Skin of body (tissue), 3 donors: ENCODE measurements around the gene ERVK3-1. TPM values are rescaled to one million over a fixed set of nuclear protein-coding genes. Genes with fewer than 3 reads are reported as not detected.

Source experiments
- DNase-seq: peaks from one replicate; lab custom pipeline; 2025; lab: John Stamatoyannopoulos, UW
- small RNA-seq: library from RNA; depleted of rRNA; stranded (forward); fragments of <200 nt; gene quantifications from one replicate; pipeline ENCODE3, GENCODE V24; 2014; ENCODE audit warnings: low replicate concordance
- total RNA-seq: library from RNA; depleted of rRNA; stranded (reverse); fragments of >200 nt; gene quantifications from one replicate; pipeline ENCODE4 v1.2.3, GENCODE V29; 2014

The ERVK3-1 gene
- total RNA-seq, 1 donor from 2014 or later, result 38.9 TPM

DNA sequence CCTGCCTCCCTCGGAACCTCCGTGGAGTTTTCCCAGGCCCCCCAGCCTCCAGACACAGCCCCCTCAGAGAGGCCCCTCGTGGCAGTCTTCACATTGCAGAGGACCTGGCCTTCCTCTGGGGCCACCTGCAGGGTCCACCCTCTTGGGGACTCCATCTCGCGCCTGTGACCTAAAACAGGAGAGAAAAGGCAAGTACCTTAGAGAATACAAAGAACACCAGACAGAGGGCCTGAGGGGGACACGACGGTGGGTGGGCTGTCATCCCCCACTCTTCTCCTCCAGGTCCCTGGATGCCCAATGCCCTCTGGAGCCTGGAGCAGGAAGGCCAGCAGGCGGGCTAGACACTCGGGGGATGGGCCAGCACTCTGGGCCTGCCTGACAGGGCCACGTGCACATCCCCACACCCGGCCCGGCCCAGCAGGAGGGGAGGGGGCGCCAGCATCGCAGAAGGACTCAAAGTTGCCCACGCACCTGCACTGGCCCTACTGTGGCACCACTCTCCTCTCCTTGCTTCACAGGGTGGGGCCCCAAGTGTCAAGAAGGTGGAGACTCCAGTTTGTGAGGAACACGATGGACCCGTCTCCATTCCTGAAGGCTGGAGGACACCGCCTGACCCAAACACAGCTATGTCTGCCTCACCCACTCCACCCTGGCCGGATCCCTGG lies 52.4 kb downstream of the ERVK3-1 start:
- no peak for DNase-seq

DNA sequence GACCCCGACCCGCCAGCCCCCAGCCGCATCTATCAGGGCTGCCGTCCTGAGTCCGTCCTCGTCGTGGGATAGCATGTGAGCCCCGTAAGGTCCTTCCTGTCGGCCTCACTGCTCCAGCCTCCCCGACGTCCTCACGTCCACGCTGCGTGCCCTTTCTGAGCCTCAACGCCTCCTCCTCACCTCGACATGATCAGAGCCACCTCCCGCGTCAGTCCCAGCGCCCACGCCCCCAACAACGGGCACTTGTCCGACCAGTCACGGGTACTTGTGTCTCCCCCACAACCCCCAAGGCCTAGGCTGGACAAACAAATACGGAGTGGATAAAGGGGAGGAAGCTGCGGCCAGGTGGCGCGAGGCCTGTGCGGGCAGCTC lies 56.7 kb downstream of the ERVK3-1 start:
- no peak for DNase-seq

DNA sequence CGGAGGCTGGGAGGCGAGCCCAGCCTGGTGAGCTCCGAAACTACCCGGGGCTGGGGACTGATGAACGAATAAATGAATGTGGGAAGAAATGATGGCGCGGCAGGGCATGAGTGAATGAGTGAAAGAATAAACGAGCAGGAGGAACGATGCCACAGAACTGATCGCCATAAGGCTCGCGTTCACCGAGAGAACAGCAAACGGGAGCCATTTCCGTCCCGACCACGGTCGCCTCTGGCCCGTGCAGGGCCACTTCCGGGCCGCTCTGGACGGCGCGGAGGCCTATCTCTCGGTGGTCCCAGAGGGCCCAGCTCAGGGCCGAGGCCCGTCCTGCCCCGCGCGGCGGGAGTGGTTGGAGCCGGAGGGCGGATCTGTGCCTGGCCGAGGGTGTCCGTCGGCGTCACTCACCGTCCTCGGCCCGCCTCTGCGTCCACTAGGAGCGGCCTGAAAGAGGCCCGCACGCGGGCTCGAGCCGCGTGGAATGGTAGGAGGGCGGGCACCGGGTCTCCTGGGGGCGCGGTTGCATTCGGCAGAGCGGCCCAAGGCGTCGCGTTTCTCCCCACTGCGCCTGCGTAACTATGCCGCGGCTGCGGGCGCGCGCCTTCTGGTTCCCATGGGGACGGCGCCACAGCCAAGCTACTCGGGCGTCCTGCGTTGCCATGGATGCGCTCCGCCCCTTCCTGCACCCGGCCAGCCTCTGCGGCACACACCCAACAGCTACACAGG lies 57.3 kb downstream of the ERVK3-1 start, which contains the start of gene ZNF497:
ZNF497 (minus strand) TSS at position 480 of the 723 bp plus-strand sequence. CDS start 5,116 bp downstream, outside the sequence.
- peak; percentile 95 for DNase-seq

DNA sequence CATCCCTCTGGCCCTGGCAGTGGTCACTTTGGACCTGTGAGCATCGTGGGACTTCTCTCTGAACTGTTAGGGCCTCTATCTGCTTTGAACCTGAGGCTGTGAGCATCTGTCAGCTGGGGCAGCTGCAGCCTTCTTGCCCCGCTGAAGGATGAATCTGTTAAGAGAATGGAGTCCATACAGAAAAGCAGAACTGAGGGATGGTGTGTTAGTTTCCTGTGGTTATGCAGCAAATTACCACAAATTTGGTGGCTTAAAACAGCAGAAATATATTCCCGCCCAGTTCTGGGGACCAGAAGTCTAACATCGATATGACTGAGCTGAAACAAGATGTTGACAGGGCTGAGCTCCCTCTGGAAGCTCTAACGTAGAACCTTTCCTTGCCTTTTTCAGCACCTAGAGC lies 59.0 kb downstream of the ERVK3-1 start:
- no peak for DNase-seq

Small RNA genes lying within 50 kb of the gene (small RNA-seq; reads per million reads assigned to genes)
- gene MIR6806 (0.17 reads per million), gene RNA5SP473 (not detected)

Other genes starting within 250 kb of the ERVK3-1 start
- gene ZNF135, start 246.1 kb upstream of the ERVK3-1 start, total RNA-seq, result 9.5 TPM
- 50.3 TPM for gene ZSCAN18, start 207.1 kb upstream of the ERVK3-1 start, total RNA-seq
- gene ZNF329, start 154.6 kb upstream of the ERVK3-1 start, total RNA-seq, result 11.8 TPM
- 14.0 TPM for gene ZNF274, start 122.3 kb upstream of the ERVK3-1 start, total RNA-seq
- gene ZNF544, start 76.5 kb upstream of the ERVK3-1 start, total RNA-seq, result 31.3 TPM
- 6.7 TPM for gene ZNF8, start 26.4 kb upstream of the ERVK3-1 start, total RNA-seq
- gene ZSCAN22, start 21.6 kb downstream of the ERVK3-1 start, total RNA-seq, result 2.8 TPM
- 5.1 TPM for gene A1BG, start 48.1 kb downstream of the ERVK3-1 start, total RNA-seq
- 1.6 TPM for gene ZNF497, start 57.4 kb downstream of the ERVK3-1 start, total RNA-seq
- 0.69 TPM for gene ZNF837, start 75.7 kb downstream of the ERVK3-1 start, total RNA-seq
- gene RPS5, start 81.9 kb downstream of the ERVK3-1 start, total RNA-seq, result 1,739 TPM
- gene RNF225, start 90.3 kb downstream of the ERVK3-1 start, total RNA-seq, result 0.99 TPM
- 8.4 TPM for gene ZNF584, start 103.3 kb downstream of the ERVK3-1 start, total RNA-seq
- 3.6 TPM for gene ZNF132, start 134.8 kb downstream of the ERVK3-1 start, total RNA-seq
- 5.6 TPM for gene ZNF324B, start 146.2 kb downstream of the ERVK3-1 start, total RNA-seq
- 9.5 TPM for gene ZNF324, start 161.7 kb downstream of the ERVK3-1 start, total RNA-seq
- gene ZNF446, start 171.0 kb downstream of the ERVK3-1 start, total RNA-seq, result 4.6 TPM
- gene SLC27A5, start 206.6 kb downstream of the ERVK3-1 start, total RNA-seq, result 4.4 TPM
- 3.7 TPM for gene ZBTB45, start 214.4 kb downstream of the ERVK3-1 start, total RNA-seq
- 214 TPM for gene TRIM28, start 238.7 kb downstream of the ERVK3-1 start, total RNA-seq
- gene CHMP2A, start 249.7 kb downstream of the ERVK3-1 start, total RNA-seq, result 49.3 TPM